ENCODE measurements around the gene SYF2. TPM values are rescaled to one million over a fixed set of nuclear protein-coding genes. Genes with fewer than 3 reads are reported as not detected.

SYF2 gene
- total and polyA plus RNA-seq, 2 of the 13 experiments (the other 11 are each of a cell fraction or from before 2014, with no cell fraction given), result 17.8 to 34.1 TPM

DNA sequence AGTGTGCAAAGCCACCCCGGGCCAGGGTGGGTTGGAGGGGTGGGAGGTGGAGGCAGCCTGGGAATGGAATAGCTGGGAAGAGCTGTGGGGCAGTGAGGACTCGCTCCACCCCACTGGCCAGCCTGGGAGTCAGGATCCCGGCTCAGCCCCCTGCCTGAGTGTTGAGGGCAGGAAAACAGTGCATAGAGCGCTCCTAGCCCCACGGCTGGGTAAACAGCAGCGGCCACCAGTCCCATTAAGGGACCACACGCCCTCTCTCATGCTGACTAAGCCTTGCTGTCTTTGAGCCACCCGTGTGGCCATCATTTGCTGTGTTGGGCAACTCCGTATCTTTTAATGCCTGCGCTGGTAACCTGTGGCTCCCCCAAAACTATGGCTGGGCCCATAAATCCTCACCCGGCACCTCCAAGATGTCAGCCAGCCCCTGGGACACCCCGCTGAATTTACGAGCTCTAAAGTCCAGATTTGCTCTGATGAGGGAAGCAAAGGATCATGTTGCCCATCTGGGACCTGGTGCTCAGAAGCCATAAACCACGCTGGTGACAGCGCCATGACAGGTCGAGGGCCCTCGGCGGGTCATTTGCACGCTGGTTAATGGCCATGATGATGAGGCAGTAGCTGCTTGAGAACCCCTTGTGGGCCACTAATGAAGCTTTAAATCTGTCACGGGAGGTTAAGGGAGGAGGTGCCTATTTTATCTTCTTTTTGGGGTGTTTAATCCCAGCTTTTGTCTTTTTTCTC is 34.9 kb downstream of the SYF2 start (continued):
- TF ChIP-seq U2AF1 (optimal IDR thresholded peaks at IDR 0.05; ENCODE audit: low read depth, low read length), result no peak
- TF ChIP-seq TARDBP (CRISPR knock-in tag; IDR thresholded peaks at IDR 0.05), result 0 out of 2 replicates have a peak, but pooled peaks have one; percentile 23
- TF ChIP-seq SSRP1 (CRISPR knock-in tag; IDR thresholded peaks at IDR 0.05), result no peak
- no peak for TF ChIP-seq ZNF30 (CRISPR knock-in tag; IDR thresholded peaks at IDR 0.05)
- TF ChIP-seq, protein P1, sequence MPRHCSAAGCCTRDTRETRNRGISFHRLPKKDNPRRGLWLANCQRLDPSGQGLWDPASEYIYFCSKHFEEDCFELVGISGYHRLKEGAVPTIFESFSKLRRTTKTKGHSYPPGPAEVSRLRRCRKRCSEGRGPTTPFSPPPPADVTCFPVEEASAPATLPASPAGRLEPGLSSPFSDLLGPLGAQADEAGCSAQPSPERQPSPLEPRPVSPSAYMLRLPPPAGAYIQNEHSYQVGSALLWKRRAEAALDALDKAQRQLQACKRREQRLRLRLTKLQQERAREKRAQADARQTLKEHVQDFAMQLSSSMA (CRISPR knock-in tag; IDR thresholded peaks at IDR 0.05), result no peak
- TF ChIP-seq GPN1 (CRISPR knock-in tag; IDR thresholded peaks at IDR 0.05; ENCODE audit: borderline replicate concordance), result no peak
- peak; percentile 40; the same call in 1 of the 2 replicates for TF ChIP-seq ZBTB38 (CRISPR knock-in tag; IDR thresholded peaks at IDR 0.05)
- no peak for TF ChIP-seq ZNF570 (CRISPR knock-in tag; IDR thresholded peaks at IDR 0.05; ENCODE audit: borderline replicate concordance)
- no peak for TF ChIP-seq ZC3H4 (CRISPR knock-in tag; IDR thresholded peaks at IDR 0.05; ENCODE audit: borderline replicate concordance)
- no peak for TF ChIP-seq IKZF4 (CRISPR knock-in tag; IDR thresholded peaks at IDR 0.05; ENCODE audit: borderline replicate concordance, low read depth, not compliant biosample characterization)
- TF ChIP-seq ZNF775 (CRISPR knock-in tag; IDR thresholded peaks at IDR 0.05; ENCODE audit: borderline replicate concordance), result no peak
- no peak for TF ChIP-seq ZMYM3 (CRISPR knock-in tag; IDR thresholded peaks at IDR 0.05)
- TF ChIP-seq, protein P2, sequence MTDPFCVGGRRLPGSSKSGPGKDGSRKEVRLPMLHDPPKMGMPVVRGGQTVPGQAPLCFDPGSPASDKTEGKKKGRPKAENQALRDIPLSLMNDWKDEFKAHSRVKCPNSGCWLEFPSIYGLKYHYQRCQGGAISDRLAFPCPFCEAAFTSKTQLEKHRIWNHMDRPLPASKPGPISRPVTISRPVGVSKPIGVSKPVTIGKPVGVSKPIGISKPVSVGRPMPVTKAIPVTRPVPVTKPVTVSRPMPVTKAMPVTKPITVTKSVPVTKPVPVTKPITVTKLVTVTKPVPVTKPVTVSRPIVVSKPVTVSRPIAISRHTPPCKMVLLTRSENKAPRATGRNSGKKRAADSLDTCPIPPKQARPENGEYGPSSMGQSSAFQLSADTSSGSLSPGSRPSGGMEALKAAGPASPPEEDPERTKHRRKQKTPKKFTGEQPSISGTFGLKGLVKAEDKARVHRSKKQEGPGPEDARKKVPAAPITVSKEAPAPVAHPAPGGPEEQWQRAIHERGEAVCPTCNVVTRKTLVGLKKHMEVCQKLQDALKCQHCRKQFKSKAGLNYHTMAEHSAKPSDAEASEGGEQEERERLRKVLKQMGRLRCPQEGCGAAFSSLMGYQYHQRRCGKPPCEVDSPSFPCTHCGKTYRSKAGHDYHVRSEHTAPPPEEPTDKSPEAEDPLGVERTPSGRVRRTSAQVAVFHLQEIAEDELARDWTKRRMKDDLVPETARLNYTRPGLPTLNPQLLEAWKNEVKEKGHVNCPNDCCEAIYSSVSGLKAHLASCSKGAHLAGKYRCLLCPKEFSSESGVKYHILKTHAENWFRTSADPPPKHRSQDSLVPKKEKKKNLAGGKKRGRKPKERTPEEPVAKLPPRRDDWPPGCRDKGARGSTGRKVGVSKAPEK (CRISPR knock-in tag; IDR thresholded peaks at IDR 0.05; ENCODE audit: borderline replicate concordance), result no peak
- TF ChIP-seq ZNF17 (CRISPR knock-in tag; IDR thresholded peaks at IDR 0.05), result no peak
- TF ChIP-seq, protein P3, sequence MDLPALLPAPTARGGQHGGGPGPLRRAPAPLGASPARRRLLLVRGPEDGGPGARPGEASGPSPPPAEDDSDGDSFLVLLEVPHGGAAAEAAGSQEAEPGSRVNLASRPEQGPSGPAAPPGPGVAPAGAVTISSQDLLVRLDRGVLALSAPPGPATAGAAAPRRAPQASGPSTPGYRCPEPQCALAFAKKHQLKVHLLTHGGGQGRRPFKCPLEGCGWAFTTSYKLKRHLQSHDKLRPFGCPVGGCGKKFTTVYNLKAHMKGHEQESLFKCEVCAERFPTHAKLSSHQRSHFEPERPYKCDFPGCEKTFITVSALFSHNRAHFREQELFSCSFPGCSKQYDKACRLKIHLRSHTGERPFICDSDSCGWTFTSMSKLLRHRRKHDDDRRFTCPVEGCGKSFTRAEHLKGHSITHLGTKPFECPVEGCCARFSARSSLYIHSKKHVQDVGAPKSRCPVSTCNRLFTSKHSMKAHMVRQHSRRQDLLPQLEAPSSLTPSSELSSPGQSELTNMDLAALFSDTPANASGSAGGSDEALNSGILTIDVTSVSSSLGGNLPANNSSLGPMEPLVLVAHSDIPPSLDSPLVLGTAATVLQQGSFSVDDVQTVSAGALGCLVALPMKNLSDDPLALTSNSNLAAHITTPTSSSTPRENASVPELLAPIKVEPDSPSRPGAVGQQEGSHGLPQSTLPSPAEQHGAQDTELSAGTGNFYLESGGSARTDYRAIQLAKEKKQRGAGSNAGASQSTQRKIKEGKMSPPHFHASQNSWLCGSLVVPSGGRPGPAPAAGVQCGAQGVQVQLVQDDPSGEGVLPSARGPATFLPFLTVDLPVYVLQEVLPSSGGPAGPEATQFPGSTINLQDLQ (CRISPR knock-in tag; IDR thresholded peaks at IDR 0.05), result no peak
- no peak for TF ChIP-seq RORA (CRISPR knock-in tag; IDR thresholded peaks at IDR 0.05)
- no peak for TF ChIP-seq ZBTB42 (CRISPR knock-in tag; IDR thresholded peaks at IDR 0.05)
- no peak for TF ChIP-seq ZBTB37 (CRISPR knock-in tag; IDR thresholded peaks at IDR 0.05)
- TF ChIP-seq MXI1 (IDR thresholded peaks at IDR 0.05; ENCODE audit: borderline replicate concordance, low read depth, low read length), result no peak
- TF ChIP-seq NFIC (IDR thresholded peaks at IDR 0.05; ENCODE audit: low read length), result no peak
- no peak for TF ChIP-seq SMARCC2 (IDR thresholded peaks at IDR 0.05)

Measured in HepG2 (cell line).